Measurements from ENCODE around the gene CCR7.

Gene CCR7

DNA sequence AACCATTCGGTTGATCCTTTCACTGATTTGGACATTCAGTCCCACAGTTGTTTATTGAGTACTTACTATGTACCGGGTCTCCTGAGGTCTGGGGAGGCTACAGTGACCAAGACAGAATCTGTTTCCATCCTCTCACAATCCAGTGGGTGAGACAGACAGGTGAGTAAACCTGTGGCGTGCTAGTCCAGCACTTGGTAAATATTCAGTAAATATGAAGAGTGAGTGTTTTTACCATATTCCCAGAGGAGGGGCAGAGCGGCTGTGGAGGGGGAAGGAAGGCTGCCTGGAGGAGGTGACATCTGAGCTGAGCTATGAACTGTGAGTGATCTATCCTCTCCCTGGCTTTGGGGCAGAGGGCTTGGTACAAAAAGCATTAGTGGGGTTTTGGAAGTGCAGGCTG, 31.4 kb downstream of the CCR7 start:
- no peak for DNase-seq

DNA sequence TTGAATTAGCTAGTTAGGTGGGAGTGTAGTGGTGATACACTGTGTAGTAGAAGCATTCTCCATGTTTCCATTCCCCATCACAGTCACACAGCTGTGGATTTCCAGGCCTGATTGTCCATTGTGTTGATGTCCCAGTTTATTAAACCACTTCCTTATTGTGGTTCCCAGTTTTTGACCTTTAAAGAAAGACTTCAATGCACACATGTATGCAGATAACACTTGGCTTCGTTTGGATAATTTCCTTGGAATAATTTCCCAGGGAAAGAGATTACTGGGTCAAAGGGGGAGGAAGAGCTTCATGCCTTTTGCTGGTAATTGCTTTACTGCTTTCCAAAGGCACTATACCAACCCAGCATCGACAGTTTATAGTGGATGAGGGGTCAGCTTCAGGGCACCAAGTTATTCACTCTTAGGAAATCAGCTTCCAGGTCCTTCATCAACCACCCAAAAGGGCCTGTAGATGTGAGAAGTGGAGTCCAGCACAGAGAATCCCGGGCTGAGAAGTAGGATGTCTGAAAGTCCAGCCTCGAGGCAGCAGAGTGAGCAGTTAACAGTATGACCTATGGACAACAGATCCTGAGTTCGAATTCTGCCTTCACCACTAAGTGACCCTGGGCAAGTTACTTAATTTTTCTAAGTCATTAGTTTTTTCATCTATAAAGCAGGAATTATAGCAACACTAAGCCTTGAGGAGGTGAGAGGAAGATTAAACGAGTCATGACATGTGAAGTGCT, 32.6 kb downstream of the CCR7 start:
- no peak for DNase-seq

DNA sequence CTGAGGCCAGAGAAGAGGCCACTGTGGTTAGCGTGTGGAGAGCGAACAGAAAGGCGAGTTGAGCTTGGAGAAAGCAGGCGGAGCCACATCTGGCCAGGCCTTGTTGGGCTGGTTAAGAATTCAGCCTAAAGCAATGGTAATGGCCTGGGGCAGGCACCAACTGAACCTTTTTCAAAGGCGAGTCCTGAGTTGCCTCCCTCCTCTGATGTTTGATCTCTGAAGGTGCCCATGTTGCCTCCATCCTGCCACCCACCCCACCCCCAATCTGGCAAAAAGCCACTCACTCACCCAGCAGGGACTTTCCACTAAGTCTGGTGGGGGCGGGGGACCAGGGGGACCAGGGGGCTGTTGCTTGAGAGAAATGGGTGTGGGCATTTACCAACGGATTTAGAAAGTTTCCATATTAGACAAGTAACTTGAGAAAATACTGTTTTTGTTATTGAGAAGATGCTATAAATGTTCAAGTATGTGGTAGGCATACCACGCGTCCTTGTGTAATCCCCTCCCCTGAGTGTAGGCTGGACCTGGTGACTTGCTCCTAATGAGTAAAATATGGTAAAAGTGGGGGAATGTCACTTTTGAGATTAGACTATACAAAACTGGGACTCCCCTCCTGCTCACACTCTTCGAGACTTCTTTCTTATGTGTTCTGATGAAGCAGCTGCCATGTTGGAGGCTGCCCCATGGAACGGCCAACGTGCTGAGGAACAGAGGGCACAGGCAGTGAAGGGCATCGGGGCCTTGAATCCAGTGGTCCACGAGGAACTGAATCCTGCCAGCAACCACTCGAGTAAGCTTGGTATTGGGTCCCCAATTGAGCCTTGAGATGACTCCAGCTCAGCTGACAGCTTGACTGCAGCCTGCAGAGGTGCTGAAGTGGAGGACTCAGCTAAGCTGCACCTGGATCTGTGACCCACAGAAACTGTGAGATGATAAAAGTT, 34.0 kb downstream of the CCR7 start:
- DNase-seq: peak in 3 of 4 experiments; percentile 23 to 54 (median 45)

DNA sequence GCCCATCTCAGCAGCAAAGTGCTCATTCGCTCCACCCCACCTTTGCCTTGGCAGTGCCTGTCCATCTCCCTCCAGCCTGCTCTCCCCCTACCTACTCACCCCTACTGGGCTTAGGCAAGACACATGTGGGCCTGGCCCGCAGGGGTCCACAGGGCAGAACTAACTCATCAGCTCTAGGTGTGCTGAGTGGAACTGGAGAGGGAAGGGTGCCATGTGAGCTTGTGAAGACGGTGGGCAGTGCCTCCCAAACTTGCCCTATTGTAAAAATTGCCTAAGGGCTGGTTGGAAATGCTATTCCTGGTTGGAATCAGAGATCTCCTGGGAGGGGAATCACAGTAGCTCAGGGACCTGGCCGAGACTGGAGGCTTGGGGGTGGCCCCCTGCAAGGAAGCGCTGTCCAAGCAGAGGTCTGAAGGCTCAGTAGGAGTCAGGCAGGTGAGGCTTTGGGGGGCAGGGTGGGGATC, 34.7 kb downstream of the CCR7 start:
- no peak for DNase-seq

DNA sequence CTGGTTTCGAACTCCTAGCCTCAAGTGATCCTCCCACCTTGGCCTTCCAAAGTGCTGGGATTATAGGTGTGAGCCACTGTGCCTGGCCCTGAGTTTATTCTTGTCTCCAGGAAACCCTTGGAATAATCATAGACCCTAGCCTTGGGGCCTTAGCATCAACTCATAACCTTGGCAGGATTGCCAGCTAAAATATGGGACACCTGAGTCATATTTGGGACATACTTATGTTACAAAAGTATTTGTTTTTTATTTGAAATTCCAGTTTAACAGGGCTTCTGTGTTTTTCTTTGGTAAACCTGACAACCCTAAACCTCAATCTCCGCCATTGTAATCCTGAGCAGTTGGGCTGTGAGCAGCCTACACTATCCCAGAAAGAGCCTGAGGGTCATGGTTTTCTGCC, 35.3 kb downstream of the CCR7 start:
- DNase-seq: no peak

DNA sequence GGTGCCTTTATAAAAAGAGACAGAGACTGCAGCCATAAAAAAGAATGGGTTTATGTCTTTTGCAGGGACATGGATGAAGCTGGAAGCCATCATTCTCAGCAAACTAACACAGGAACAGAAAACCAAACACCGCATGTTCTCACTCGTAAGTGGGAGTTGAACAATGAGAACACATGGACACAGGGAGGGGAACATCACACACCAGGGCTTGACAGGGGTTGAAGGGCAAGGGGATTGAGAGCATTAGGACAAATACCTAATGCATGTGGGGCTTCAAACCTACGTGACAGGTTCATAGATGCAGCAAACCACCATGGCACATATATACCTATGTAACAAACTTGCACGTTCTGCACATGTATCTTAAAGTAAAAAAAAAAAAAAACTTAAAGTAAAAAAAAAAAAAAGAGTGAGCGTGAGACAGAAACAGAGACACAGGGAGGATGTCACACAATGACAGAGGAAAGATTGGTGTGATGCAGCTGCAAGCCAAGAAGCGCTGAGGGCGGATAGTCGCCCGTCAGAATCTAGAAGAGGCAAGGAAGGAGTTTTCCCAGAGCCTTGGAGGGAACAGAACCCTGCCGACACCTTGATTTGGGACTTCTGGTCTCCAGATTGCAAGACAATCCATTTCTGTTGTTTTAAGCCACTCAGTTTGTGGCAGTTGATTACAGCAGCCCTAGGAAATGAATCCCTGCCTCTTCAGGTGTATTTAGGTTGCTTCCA, 36.4 kb downstream of the CCR7 start:
- no peak for DNase-seq

- DNase-seq: no peak
These were observed 38.6 kb downstream of the CCR7 start for GRCh38 chr17:40526668-40527067.

DNA sequence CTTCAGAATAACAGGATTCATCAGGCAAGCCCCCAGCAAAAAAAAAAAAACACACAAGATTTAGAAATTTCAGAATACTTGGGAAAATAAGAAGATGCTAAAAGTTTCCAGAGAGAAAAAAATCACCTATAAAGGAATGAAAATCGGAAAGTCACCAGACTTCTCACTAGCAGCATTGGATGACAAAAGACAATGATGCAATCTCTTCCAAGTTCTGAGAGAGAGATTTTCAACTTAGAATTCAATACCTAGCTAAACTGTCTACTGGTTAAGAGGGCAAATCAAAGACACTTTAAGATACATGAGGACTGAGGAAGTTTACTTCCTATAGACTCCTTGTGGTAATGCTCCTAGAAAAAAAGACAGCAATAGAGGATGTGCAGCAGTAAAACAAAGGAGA, 40.0 kb downstream of the CCR7 start:
- no peak for DNase-seq

DNA sequence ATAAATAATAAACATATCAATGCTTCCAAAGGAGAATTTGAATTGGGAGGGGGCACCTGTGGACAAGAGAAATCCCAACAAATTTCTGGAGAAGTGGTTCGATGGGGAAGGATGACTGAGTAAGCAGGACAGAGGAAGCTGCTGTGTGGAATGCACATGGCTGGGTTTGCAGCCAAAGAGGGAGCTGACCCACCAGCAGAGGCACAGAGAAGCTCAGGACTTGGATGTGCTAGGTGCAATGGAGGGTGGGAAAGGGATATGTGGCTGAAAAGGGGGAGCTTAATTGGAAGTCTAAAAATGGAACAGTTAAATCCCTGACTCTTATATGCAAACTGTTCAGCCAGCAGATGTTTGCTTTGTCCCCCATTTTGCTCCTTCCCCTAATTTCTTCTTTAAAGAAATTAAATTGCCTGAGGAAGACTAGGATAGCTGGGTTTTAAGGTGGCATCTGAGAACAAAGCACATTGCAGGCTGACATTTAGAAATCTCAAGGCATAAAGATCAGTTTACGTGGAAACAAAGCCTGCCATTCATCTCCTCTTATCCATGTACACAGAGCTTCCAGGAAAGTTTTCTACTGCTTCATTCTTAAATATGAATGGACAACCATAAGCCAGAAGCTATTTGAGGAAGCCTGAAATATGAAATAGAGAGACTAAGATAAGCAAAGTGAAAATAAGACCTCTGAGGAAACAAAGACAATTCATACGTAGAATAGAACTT, 40.9 kb downstream of the CCR7 start:
- no peak for DNase-seq

DNA sequence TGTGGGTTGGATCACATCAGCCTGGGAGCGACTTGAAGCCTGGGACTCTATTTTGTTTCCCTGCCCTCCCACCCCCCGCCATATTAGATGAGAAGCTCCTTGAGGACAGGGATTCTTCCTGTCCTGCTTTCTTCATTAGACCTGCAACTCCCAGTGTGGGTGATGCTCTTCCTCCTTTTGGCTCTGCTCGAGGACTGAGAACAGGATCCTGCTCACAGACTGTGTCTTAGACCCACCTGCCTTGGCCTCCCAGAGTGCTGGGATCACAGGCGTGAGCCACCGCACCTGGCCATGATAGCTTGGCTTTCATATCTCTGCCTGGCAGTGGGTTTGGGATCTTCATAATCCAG, 42.3 kb downstream of the CCR7 start:
- no peak for DNase-seq

DNA sequence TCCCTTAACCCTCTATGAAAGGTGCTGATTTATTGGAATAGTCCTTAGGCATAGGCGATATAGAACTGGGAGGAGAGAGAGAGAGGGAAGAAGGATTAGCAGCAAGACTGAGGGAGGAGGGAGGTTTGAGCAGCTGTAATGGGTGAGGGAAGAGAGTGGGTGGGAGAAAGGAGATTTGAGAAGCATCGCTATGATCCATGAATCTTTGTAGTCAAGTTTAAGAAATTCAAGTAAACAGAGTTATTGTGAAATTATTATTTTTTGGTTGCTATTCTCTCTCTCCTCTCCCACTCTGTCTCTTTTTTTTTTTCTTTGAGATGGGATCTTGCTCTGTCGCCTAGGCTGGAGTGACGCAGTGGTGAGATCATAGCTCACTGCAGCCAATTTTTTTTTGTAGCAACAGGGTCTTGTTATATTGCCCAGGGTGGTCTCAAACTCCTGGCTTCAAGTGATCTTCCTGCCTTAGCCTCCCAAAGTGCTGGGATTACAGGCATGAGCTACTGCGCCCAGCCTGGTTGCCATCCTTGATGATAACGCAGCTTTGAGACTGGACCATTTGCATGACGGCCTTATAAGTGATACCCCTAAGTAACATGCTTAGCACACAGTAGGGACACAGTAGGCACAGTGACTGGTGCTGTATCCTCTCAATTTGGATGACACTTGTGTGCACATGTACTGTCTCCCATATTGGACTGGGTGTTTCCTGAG, 42.9 kb downstream of the CCR7 start:
- no peak for DNase-seq

- DNase-seq: no peak
These were observed 44.2 kb downstream of the CCR7 start for GRCh38 chr17:40520991-40521453.

- no peak for DNase-seq
These were observed 46.0 kb downstream of the CCR7 start for GRCh38 chr17:40519089-40519775.

DNA sequence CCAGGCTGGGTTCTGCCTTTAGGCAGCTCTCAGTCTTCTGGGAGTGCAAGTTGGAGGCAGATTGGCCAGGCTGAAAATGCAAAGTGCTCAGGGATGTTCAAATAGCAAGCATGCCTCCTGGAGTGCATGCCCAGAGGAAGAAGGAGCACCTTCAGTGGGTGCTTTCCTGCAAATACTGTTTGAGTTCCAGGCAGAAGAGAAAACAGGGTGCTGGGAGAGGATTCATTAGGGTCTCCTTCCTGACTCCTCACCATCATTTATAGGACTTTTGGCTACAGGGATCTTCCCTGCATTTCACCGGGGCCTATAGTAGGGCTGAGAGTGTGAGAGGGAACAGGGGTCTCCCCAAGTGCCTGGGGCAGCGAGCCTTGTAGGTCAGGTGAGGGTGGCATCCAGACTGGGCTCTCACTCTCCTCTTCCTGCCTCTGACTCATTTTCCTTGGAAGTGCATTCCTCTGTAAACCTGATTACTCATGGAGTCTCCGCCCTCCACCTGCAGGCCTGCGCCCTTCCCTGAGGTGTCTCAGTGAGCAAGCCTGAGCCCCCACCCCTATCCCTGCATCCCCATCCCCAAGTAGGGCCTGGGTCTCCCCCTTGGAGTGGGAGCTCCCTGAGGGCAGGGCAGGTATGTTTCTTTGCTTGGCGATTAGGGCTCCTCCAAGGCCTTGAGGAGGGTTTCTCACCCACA, 46.7 kb downstream of the CCR7 start:
- no peak for DNase-seq

- no peak for DNase-seq
These were observed 47.3 kb downstream of the CCR7 start for GRCh38 chr17:40517981-40518380.

- no peak for DNase-seq
These were observed 48.0 kb downstream of the CCR7 start for GRCh38 chr17:40517286-40517662.

- peak in 2 of 4 experiments; percentile 28 to 54 for DNase-seq
These were observed 48.5 kb downstream of the CCR7 start for GRCh38 chr17:40516581-40517285.

- DNase-seq: no peak
These were observed 49.7 kb downstream of the CCR7 start for GRCh38 chr17:40515491-40516041.

DNA sequence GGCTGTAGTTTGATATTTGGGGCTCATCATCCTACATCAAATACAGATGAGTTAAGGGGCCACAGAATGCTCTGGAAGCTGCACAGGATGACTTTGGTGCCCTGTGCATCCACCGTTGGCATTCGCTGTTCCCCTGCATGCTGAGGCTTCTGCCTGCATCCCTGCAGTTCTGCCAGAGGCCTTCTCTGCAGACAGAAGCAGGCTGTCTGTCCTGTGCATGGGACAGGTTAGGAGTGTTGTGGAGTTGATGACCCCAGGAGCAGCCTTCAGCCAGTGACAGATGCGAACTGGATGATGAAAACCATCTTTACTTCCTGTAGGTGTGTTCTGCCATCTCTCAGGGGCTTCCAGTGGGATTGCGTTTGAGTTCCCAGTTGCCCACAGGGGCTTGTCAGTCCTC, 50.3 kb downstream of the CCR7 start:
- DNase-seq: no peak
